Esophagus (tissue), 2 donors: ENCODE data around the gene GPR18. TPM values are rescaled to one million over a fixed set of nuclear protein-coding genes. Genes with fewer than 3 reads are reported as not detected.

Source experiments
- H3K27ac ChIP-seq, 2 donors: one replicate each; pipeline ENCODE4 v1.5.1; 2013; ENCODE audit warnings: low read depth in 2 of 2, mild to moderate bottlenecking in 2 of 2, inconsistent platforms in 1 of 2, low read length in 1 of 2, moderate library complexity in 1 of 2
- H3K27me3 ChIP-seq, 2 donors: one replicate each; pipeline ENCODE4 v1.6.1; 2013; ENCODE audit warnings: low read length in 2 of 2, control low read depth in 1 of 2, mild to moderate bottlenecking in 1 of 2; ENCODE audit not compliant: insufficient read depth in 2 of 2, control insufficient read depth in 1 of 2
- H3K36me3 ChIP-seq, 2 donors: one replicate each; pipeline ENCODE4 v1.6.1; 2013; ENCODE audit warnings: low read length in 1 of 2; ENCODE audit not compliant: control insufficient read depth in 2 of 2, insufficient read depth in 2 of 2
- H3K4me1 ChIP-seq, 2 donors: one replicate each; pipeline ENCODE4 v1.6.1; 2013; ENCODE audit warnings: low read length in 1 of 2; ENCODE audit not compliant: control insufficient read depth in 2 of 2, insufficient read depth in 2 of 2
- H3K4me3 ChIP-seq, 2 donors: one replicate each; pipeline ENCODE4 v1.5.1; 2013; ENCODE audit warnings: low read length in 2 of 2, mild to moderate bottlenecking in 2 of 2, low read depth in 1 of 2, moderate library complexity in 1 of 2
- H3K9me3 ChIP-seq, 2 donors: one replicate each; pipeline ENCODE4 v1.6.1; 2013; ENCODE audit warnings: mild to moderate bottlenecking in 2 of 2, low read depth in 1 of 2, low read length in 1 of 2, moderate library complexity in 1 of 2; ENCODE audit not compliant: control insufficient read depth in 2 of 2, insufficient read depth in 1 of 2
- WGBS, 2 donors: extraction: QIAGEN DNeasy Blood & Tissue Kit; methylation state at CpG; one replicate each; pipeline ENCODE4 v1.1.7; 2013; 5-methylcytosine and 5-hydroxymethylcytosine counted together
- polyA plus RNA-seq, 2 donors: library from polyadenylated mRNA; stranded (reverse); fragments of 200-250 nt; gene quantifications; one replicate each; pipeline ENCODE4 v1.2.3, GENCODE V29; 2013
- donor health status: healthy with polysubstance abuse.
- donor health status: Bipolar disorder and iron deficiency.

GPR18 gene
- polyA plus RNA-seq, 2 donors = 0.12 to 0.24 TPM

DNA sequence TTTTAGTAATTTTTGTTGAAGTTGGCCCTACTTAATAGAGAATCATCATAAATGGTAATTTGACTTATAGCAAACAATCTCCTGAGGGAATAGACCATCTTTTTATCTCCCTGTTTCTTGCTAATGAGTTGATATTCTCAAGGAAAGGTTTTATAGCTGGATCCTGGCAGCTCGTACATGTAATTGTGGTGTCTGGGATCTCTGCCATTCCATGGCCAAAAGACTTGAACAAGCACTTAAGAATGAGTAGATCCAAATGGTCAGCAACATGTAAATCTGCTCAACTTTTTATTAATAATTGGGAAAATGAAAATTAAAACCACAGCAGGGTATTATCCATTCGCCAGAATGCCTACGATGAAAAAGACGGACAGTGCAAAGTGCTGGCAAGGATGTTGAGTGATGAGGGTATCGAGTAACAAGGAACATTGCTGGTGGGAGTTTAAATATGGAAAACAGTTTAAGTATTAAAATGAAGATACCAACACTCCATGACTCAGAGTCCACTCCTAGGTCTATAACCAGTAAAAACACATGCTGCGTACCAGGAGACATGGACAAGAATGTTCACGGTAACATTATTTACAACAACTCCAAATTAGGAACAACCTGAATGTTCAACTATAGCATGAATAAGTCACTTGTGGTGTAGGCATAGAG is 5.1 kb upstream of the GPR18 start:
- Histone ChIP-seq H3K9me3 (no peaks in the 10 kb centered on the region), H3K36me3 (peaks cover 0 to 5% of the 10 kb centered on the region in 2 donors)
- 88% methylated on average over 7 of the region's 7 CpGs for WGBS, 2 donors

GRCh38 chr13:99261059-99261458 is 2.9 kb upstream of the GPR18 start:
- no peaks in the 10 kb centered on the region for H3K27me3 ChIP-seq
- no peaks in the 10 kb centered on the region for H3K9me3 ChIP-seq
- no peaks in the 10 kb centered on the region for H3K36me3 ChIP-seq
- no peak overlapping the region for H3K27ac ChIP-seq
- 95% methylated on average over 1 of the region's 1 CpG for WGBS, 2 donors
- peaks cover 0 to 2% of the 10 kb centered on the region in 2 donors for H3K4me1 ChIP-seq
- no peak overlapping the region for H3K4me3 ChIP-seq

More for the DNA sequence above, 5.1 kb upstream of the GPR18 start:
- Histone ChIP-seq H3K4me3 (no peak overlapping the region), H3K4me1 (peaks cover 0 to 2% of the 10 kb centered on the region in 2 donors), H3K27me3 (no peaks in the 10 kb centered on the region), H3K27ac (no peak overlapping the region)

DNA sequence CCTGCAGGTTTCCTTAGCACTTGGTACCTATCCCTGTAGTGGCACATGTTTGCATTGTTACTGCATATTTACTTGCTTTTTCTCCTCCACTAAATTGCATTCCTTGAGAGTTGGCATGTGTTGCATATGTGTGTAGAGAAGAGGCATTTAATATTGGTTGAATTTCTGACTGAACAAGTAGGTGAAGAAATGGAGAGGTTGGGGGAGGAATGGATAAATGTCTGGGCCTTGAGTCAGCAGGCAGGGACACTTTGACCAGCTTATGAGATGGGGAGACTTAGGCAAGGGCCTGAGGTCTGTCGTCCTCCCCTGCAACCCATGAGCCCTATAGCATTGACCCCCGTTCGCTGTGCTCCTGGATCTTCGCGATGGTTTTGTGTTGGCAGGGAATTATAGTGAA is 2.0 kb upstream of the GPR18 start:
- peaks cover 0 to 2% of the 10 kb centered on the region in 2 donors for H3K4me1 ChIP-seq
- WGBS, 2 donors = 75 to 83% methylated on average over 5 of the region's 5 CpGs
- no peak overlapping the region for H3K27ac ChIP-seq
- no peaks in the 10 kb centered on the region for H3K9me3 ChIP-seq
- H3K4me3 ChIP-seq = no peak overlapping the region
- peaks cover 0 to 1% of the 10 kb centered on the region in 2 donors for H3K36me3 ChIP-seq
- H3K27me3 ChIP-seq = no peaks in the 10 kb centered on the region

GRCh38 chr13:99258946-99259345 is 767 bp upstream of the GPR18 start:
- peaks cover 0 to 2% of the 10 kb centered on the region in 2 donors for H3K4me1 ChIP-seq
- no peaks in the 10 kb centered on the region for H3K9me3 ChIP-seq
- H3K27ac ChIP-seq = no peak overlapping the region
- WGBS, 2 donors = 75 to 76% methylated on average over 3 of the region's 3 CpGs
- no peaks in the 10 kb centered on the region for H3K27me3 ChIP-seq
- no peak overlapping the region for H3K4me3 ChIP-seq
- peaks cover 0 to 4% of the 10 kb centered on the region in 2 donors for H3K36me3 ChIP-seq

DNA sequence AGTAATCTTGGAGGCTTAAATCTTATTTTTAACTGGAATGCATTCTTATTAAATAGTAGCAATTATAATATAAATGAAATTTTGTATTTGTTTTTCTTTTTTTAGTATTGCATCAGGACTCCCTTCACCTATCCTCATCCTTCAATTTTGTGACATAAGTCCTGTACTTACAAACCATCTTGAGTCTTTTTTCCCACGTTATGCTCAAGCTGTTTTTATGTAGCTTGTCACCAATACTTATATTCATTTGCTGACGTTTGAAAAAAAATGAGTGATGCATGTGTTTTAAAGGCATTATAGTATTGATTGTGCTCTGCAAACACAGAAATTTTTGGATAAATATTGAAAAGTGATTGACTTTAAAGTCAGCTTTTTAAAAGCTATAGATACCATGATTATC is 888 bp downstream of the GPR18 start:
- H3K9me3 ChIP-seq = no peaks in the 10 kb centered on the region
- 60 to 78% methylated on average over 2 of the region's 2 CpGs for WGBS, 2 donors
- no peaks in the 10 kb centered on the region for H3K27me3 ChIP-seq
- H3K36me3 ChIP-seq = peaks cover 0 to 4% of the 10 kb centered on the region in 2 donors
- no peak overlapping the region for H3K4me3 ChIP-seq
- no peak overlapping the region for H3K27ac ChIP-seq
- peaks cover 0 to 2% of the 10 kb centered on the region in 2 donors for H3K4me1 ChIP-seq

DNA sequence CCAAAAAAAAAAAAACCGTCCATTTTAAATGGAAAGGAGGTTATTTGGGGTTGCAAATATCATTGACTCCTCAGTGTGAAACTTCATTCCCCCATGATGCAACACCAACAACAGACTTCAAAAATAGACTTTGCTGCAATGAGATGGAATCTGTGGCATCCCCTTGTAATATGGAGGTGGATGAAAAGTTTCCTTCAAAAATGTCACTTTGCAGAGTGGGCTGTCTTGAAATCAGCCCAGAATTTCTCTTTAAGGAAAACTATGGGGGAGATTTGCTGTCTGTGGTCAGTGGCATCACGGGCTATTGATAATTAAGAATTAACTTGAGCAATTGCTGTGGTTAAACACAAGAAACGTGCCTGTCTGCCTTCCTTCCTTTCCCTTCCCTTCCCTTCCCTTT is 1.5 kb downstream of the GPR18 start:
- H3K27ac ChIP-seq = no peak overlapping the region
- peaks cover 0 to 2% of the 10 kb centered on the region in 2 donors for H3K4me1 ChIP-seq
- 66 to 75% methylated on average over 3 of the region's 3 CpGs for WGBS, 2 donors
- no peaks in the 10 kb centered on the region for H3K9me3 ChIP-seq
- peaks cover 0 to 4% of the 10 kb centered on the region in 2 donors for H3K36me3 ChIP-seq
- no peak overlapping the region for H3K4me3 ChIP-seq
- no peaks in the 10 kb centered on the region for H3K27me3 ChIP-seq

DNA sequence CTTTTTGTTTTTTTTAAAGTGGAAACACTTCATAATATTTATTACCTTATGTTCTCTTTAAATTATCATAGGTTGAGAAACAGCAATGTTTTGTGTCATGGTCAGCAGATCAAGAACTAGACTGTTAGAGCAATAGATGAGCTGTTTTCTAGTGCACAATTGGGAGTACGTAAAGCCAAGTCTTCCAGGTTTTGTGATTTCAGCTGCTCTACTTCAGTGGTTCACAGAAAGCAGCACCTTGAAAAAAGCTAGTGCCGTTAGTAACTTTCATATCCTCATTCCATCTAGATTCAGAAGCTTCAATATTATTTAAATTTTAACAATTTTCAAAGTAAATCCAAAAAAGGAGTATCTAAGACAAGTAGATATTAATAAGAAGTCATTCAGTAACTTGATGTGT is 1.9 kb downstream of the GPR18 start:
- no peaks in the 10 kb centered on the region for H3K9me3 ChIP-seq
- no peaks in the 10 kb centered on the region for H3K27me3 ChIP-seq
- no peak overlapping the region for H3K4me3 ChIP-seq
- H3K4me1 ChIP-seq = peaks cover 0 to 2% of the 10 kb centered on the region in 2 donors
- 83 to 87% methylated on average over 2 of the region's 2 CpGs for WGBS, 2 donors
- H3K36me3 ChIP-seq = peaks cover 0 to 4% of the 10 kb centered on the region in 2 donors
- H3K27ac ChIP-seq = no peak overlapping the region

GRCh38 chr13:99255271-99255670 is 2.9 kb downstream of the GPR18 start:
- Histone ChIP-seq H3K27ac (no peak overlapping the region), H3K36me3 (peaks cover 0 to 4% of the 10 kb centered on the region in 2 donors), H3K27me3 (no peaks in the 10 kb centered on the region), H3K9me3 (no peaks in the 10 kb centered on the region), H3K4me3 (no peak overlapping the region), H3K4me1 (peaks cover 0 to 2% of the 10 kb centered on the region in 2 donors)
- 79 to 83% methylated on average over 10 of the region's 10 CpGs for WGBS, 2 donors

DNA sequence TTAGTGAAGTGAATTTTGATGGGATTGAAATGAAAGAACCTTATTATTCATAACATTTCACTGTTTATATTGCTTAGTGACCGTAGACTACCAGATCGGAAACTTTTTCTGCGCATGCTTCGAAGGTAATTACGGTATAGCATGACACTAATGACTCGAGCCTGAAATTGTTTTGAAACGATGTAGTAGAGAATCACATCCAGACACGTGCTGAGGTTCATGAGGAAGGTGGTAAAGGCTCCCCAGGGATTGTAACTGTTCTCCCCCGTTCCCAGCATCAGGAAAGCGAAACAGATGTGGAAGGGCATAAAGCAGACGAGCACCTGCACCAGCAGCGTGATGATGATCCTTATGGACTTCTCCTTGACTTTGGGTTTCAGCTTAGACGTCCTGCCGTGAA is 3.3 kb downstream of the GPR18 start:
- H3K36me3 ChIP-seq = peaks cover 0 to 4% of the 10 kb centered on the region in 2 donors
- WGBS, 2 donors = 88% methylated on average over 14 of the region's 14 CpGs
- H3K4me3 ChIP-seq = no peak overlapping the region
- no peaks in the 10 kb centered on the region for H3K4me1 ChIP-seq
- no peaks in the 10 kb centered on the region for H3K9me3 ChIP-seq
- no peak overlapping the region for H3K27ac ChIP-seq
- no peaks in the 10 kb centered on the region for H3K27me3 ChIP-seq

- peaks cover 0 to 4% of the 10 kb centered on the region in 2 donors for H3K36me3 ChIP-seq
- WGBS, 2 donors = 75 to 90% methylated on average over 4 of the region's 4 CpGs
- H3K27me3 ChIP-seq = no peaks in the 10 kb centered on the region
Observed at GRCh38 chr13:99251921-99252320, 6.3 kb downstream of the GPR18 start.

More at GRCh38 chr13:99251921-99252320, 6.3 kb downstream of the GPR18 start:
- Histone ChIP-seq H3K4me1 (no peaks in the 10 kb centered on the region), H3K4me3 (no peak overlapping the region), H3K27ac (no peak overlapping the region), H3K9me3 (no peaks in the 10 kb centered on the region)
